ENCODE data around the gene MUC20.

- TF ChIP-seq, protein P1, sequence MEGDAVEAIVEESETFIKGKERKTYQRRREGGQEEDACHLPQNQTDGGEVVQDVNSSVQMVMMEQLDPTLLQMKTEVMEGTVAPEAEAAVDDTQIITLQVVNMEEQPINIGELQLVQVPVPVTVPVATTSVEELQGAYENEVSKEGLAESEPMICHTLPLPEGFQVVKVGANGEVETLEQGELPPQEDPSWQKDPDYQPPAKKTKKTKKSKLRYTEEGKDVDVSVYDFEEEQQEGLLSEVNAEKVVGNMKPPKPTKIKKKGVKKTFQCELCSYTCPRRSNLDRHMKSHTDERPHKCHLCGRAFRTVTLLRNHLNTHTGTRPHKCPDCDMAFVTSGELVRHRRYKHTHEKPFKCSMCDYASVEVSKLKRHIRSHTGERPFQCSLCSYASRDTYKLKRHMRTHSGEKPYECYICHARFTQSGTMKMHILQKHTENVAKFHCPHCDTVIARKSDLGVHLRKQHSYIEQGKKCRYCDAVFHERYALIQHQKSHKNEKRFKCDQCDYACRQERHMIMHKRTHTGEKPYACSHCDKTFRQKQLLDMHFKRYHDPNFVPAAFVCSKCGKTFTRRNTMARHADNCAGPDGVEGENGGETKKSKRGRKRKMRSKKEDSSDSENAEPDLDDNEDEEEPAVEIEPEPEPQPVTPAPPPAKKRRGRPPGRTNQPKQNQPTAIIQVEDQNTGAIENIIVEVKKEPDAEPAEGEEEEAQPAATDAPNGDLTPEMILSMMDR (IDR thresholded peaks at IDR 0.05): no peak
- no peak for TF ChIP-seq ZFX (IDR thresholded peaks at IDR 0.05; ENCODE audit: borderline replicate concordance)
Observed at GRCh38 chr3:195732940-195733339, 12.2 kb downstream of the MUC20 start.
